Astrocyte (in vitro differentiated cells and primary cell): ENCODE results near the gene BIRC3.

ENCODE experiments used
- EZH2 ChIP-seq: IDR thresholded peaks from 2 replicates; pipeline ENCODE4 v1.6.1; 2012; ENCODE audit warnings: mild to moderate bottlenecking, low read length, inconsistent platforms; ENCODE audit not compliant: insufficient read depth
- TF ChIP-seq, protein P1 (sequence below): IDR thresholded peaks from 2 replicates; pipeline ENCODE4 v1.5.1; 2011; ENCODE audit warnings: low read depth, mild to moderate bottlenecking, inconsistent platforms, low read length, moderate library complexity; ENCODE audit not compliant: insufficient read depth

DNA sequence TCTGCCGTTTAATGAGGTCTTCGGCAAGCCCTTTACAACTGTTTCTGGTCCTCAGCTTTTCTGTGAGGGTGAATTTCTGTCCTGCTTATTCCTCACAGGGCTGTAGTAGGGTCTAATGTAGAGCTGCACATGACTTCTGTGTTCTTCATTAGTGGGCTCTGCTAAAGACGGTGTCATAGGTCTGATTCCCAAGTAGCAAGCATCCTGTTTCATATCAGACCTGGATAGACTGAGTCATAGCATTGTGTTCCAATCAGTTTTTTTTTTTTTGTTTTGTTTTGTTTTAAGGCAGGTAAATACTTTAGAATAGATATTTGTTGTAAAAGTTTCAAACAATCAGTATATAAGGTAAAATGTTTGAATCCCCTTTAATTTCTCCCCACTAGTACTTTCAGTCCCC, 65.1 kb downstream of the BIRC3 start:
- TF ChIP-seq, protein P1, sequence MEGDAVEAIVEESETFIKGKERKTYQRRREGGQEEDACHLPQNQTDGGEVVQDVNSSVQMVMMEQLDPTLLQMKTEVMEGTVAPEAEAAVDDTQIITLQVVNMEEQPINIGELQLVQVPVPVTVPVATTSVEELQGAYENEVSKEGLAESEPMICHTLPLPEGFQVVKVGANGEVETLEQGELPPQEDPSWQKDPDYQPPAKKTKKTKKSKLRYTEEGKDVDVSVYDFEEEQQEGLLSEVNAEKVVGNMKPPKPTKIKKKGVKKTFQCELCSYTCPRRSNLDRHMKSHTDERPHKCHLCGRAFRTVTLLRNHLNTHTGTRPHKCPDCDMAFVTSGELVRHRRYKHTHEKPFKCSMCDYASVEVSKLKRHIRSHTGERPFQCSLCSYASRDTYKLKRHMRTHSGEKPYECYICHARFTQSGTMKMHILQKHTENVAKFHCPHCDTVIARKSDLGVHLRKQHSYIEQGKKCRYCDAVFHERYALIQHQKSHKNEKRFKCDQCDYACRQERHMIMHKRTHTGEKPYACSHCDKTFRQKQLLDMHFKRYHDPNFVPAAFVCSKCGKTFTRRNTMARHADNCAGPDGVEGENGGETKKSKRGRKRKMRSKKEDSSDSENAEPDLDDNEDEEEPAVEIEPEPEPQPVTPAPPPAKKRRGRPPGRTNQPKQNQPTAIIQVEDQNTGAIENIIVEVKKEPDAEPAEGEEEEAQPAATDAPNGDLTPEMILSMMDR = no peak
- TF ChIP-seq EZH2 = no peak
